PC-9 (cell line): ENCODE results near the gene RPL10A. TPM values are rescaled to one million over a fixed set of nuclear protein-coding genes. Genes with fewer than 3 reads are reported as not detected.

ENCODE experiments used
- BruUV-seq: library from RNA; stranded (reverse); fragments of 400-500 nt; replicated peaks from 2 replicates; lab custom pipeline; 2021; lab: Mats Ljungman, UMichigan
- CTCF ChIA-PET: fragments of 300-600 bp; sonication (Branson Sonifier 250); formaldehyde crosslinking; loops from one replicate; lab custom pipeline; 2022; ENCODE audit warnings: antibody characterized with exemption; lab: Charles Lee
- POLR2A ChIA-PET: fragments of 300-600 bp; sonication (Branson Sonifier 250); formaldehyde crosslinking; loops from one replicate; lab custom pipeline; 2022; ENCODE audit warnings: antibody characterized with exemption; ENCODE audit not compliant: unreplicated experiment; lab: Charles Lee
- DNase-seq, 2 experiments: peaks; one replicate each; pipeline versions ENCODE4 v3.0.0 to v3.0.0-alpha.2; 2015 to 2022; ENCODE audit warnings: mixed read lengths in 1 of 2
- H2AFZ ChIP-seq: fragments of 200-600 bp; sonication (generic); 2 replicates; pipeline ENCODE4 v1.8.1; 2017; ENCODE audit warnings: antibody characterized with exemption
- H3F3A ChIP-seq: fragments of 200-600 bp; sonication (generic); 2 replicates; pipeline ENCODE4 v1.8.1; 2017; ENCODE audit warnings: antibody characterized with exemption, mild to moderate bottlenecking, low read depth; ENCODE audit not compliant: insufficient read depth
- H3K27ac ChIP-seq: fragments of 200-600 bp; sonication (generic); 2 replicates; pipeline ENCODE4 v1.6.1; 2016; ENCODE audit warnings: mixed run types
- H3K27me3 ChIP-seq: fragments of 200-600 bp; sonication (generic); 2 replicates; pipeline ENCODE4 v1.6.1; 2016; ENCODE audit warnings: low read depth, mixed run types; ENCODE audit not compliant: insufficient read depth
- H3K36me3 ChIP-seq: fragments of 200-600 bp; sonication (generic); 2 replicates; pipeline ENCODE4 v1.6.1; 2016; ENCODE audit warnings: low read depth, mixed run types
- H3K4me1 ChIP-seq: fragments of 200-600 bp; sonication (generic); replicated peaks from 2 replicates; pipeline ENCODE4 v1.6.1; 2016; ENCODE audit warnings: mixed run types; ENCODE audit not compliant: insufficient read depth
- H3K4me2 ChIP-seq: fragments of 200-600 bp; sonication (generic); 2 replicates; pipeline ENCODE4 v1.6.1; 2017; ENCODE audit warnings: mixed run types
- H3K4me3 ChIP-seq: fragments of 200-600 bp; sonication (generic); 2 replicates; pipeline ENCODE4 v1.6.1; 2016; ENCODE audit warnings: mixed run types
- H3K79me2 ChIP-seq: fragments of 200-600 bp; sonication (generic); 2 replicates; pipeline ENCODE4 v1.6.1; 2017; ENCODE audit warnings: low read depth, mixed run types
- H3K9me2 ChIP-seq: fragments of 200-600 bp; sonication (generic); 2 replicates; pipeline ENCODE4 v1.8.1; 2017; ENCODE audit warnings: mild to moderate bottlenecking; ENCODE audit not compliant: insufficient read depth
- H3K9me3 ChIP-seq: fragments of 200-600 bp; sonication (generic); 2 replicates; pipeline ENCODE4 v1.8.1; 2016; ENCODE audit warnings: low read depth; ENCODE audit not compliant: insufficient read depth
- H4K20me1 ChIP-seq: fragments of 200-600 bp; sonication (generic); 2 replicates; pipeline ENCODE4 v1.8.1; 2017; ENCODE audit not compliant: insufficient read depth
- EZH2 ChIP-seq: fragments of 200-600 bp; sonication (generic); IDR thresholded peaks from 2 replicates; pipeline ENCODE4 v1.8.0; 2017; ENCODE audit warnings: antibody characterized with exemption, low read depth
- intact Hi-C: fragments of 100-400 bp; cut with micrococcal nuclease; formaldehyde crosslinking; loops from one replicate; pipeline ENCODE4 v1.10.0; 2022; ENCODE audit not compliant: unreplicated experiment
- total RNA-seq: library from RNA; stranded (reverse); gene quantifications from 2 replicates; pipeline ENCODE4 v1.2.3, GENCODE V29; 2021
- TF ChIP-seq, protein P1 (sequence below): fragments of 200-600 bp; sonication (generic); conservative IDR thresholded peaks from 2 replicates; pipeline ENCODE4 v1.6.1; 2017; ENCODE audit warnings: mixed run types, antibody characterized with exemption, mild to moderate bottlenecking, moderate library complexity

Gene RPL10A
- total RNA-seq, 1 experiment from 2014 or later, result 1,335 TPM

DNA sequence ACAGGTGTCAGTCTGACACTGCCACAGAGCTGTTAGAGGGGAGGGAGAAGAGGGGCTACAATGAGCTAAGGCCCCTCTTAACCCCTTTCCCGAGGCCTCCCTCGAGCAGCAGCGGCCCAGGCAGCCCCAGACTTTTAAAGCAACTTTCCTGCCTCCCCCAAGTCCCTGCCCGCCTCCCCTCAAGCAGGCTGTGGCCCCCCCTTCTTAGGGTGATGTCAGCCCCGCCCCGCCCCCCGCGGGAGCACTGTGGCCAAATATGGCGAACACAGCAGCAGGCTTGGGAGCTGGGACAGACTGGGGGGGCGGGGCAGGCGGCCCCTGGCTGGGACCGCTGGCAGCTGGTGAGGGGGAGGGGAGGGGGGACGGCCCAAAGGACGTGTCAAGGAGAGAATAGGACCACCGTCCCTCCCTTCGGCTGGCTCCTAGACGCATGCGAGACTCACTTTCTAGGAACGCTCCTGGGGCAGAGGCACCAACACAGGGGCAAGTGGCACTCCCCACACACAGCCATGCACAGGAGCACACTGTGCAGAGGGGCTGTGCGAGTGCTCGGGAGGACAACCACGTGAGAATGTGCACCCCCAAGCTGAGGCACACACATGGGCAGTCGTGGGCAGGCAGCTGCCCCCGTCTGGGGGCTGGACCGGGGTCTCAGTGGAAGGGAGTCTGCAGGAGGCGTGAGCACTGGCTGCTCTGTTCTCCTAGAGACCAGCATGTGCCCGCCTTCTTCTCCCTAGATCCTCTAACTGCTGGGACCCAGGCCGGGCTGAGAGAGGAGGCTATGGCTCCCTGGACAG, 22.0 kb downstream of the RPL10A start:
- Histone ChIP-seq H3K27me3 (no peaks in the 10 kb centered on the region), H3K27ac (no peak overlapping the region), H2AFZ (no peak overlapping the region), H3K4me1 (peaks cover 67% of the 10 kb centered on the region), H3K36me3 (no peaks in the 10 kb centered on the region), H3K9me3 (no peaks in the 10 kb centered on the region), H3K79me2 (peaks cover 76% of the 10 kb centered on the region), H3F3A (peaks cover 40% of the 10 kb centered on the region), H4K20me1 (peaks cover 18% of the 10 kb centered on the region; the same call in 1 of the 2 replicates), H3K9me2 (no peaks in the 10 kb centered on the region), H3K4me2 (no peak overlapping the region), H3K4me3 (no peak overlapping the region)
- DNase-seq, result no peak
- CTCF ChIA-PET, result no interaction called here
- no TSS peak for BruUV-seq
- POLR2A ChIA-PET, result no interaction called here
- intact Hi-C loops, result no loop called here
- no peak for TF ChIP-seq EZH2
- TF ChIP-seq, protein P1, sequence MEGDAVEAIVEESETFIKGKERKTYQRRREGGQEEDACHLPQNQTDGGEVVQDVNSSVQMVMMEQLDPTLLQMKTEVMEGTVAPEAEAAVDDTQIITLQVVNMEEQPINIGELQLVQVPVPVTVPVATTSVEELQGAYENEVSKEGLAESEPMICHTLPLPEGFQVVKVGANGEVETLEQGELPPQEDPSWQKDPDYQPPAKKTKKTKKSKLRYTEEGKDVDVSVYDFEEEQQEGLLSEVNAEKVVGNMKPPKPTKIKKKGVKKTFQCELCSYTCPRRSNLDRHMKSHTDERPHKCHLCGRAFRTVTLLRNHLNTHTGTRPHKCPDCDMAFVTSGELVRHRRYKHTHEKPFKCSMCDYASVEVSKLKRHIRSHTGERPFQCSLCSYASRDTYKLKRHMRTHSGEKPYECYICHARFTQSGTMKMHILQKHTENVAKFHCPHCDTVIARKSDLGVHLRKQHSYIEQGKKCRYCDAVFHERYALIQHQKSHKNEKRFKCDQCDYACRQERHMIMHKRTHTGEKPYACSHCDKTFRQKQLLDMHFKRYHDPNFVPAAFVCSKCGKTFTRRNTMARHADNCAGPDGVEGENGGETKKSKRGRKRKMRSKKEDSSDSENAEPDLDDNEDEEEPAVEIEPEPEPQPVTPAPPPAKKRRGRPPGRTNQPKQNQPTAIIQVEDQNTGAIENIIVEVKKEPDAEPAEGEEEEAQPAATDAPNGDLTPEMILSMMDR, result no peak

GRCh38 chr6:35490821-35491557, 22.8 kb downstream of the RPL10A start:
- Histone ChIP-seq H3K36me3 (no peaks in the 10 kb centered on the region), H3K4me3 (no peak overlapping the region), H4K20me1 (peaks cover 18% of the 10 kb centered on the region; the same call in 1 of the 2 replicates), H3K4me2 (peak overlapping the region; percentile 64), H3K9me3 (no peaks in the 10 kb centered on the region), H3K9me2 (no peaks in the 10 kb centered on the region), H3K79me2 (peaks cover 84% of the 10 kb centered on the region), H3K4me1 (peaks cover 65% of the 10 kb centered on the region), H3K27ac (no peak overlapping the region), H3K27me3 (no peaks in the 10 kb centered on the region), H3F3A (peaks cover 32% of the 10 kb centered on the region), H2AFZ (no peak overlapping the region)
- intact Hi-C loops, result no loop called here
- POLR2A ChIA-PET, result no interaction called here
- TF ChIP-seq, protein P1, result no peak
- TF ChIP-seq EZH2, result no peak
- BruUV-seq, result no TSS peak
- DNase-seq, result no peak
- CTCF ChIA-PET, result interaction anchor here (0.6 kb wide), 1 partner anchor 506 kb away, joined by 3 read pairs; no protein-coding TSS in a partner anchor

DNA sequence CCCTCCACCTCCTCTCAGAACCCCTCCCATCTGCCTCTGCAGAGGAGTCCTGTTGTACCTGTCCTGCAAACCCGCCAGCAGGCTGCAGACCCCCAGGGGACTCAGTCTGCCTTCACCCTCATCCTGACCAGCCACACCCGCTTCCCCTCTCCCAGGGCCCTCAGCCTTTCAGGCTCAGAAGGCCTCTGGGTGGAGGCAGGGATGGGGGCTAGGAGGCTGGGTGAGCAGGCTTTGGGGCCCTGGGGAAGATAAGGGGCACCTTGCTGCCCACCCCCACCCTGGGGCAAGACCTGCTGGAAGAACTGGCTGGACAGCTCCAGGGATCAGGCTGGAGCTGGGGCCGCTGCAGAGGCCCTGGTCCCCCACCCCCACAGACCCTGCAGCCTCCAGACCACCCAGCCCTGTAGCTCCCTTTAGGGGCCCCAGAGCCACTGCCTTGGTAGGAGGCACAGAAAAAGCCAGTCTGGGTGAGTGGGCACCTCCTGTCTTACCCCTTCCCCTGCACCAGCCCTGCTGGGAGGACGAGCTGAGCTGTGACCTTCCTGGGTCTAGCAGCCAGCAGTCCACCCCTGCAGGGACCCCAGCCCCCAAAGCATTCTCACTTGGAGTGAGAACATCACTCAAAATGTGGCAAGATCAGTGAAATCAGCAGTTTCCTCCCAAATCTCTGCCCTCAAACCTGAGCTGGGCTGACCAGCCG, 23.5 kb downstream of the RPL10A start:
- no peaks in the 10 kb centered on the region for H3K27me3 ChIP-seq
- H3K4me2 ChIP-seq, result peak overlapping the region; percentile 64
- H3K9me2 ChIP-seq, result no peaks in the 10 kb centered on the region
- no TSS peak for BruUV-seq
- H3K27ac ChIP-seq, result no peak overlapping the region
- peaks cover 27% of the 10 kb centered on the region for H3F3A ChIP-seq
- H4K20me1 ChIP-seq, result peaks cover 18% of the 10 kb centered on the region; the same call in 1 of the 2 replicates
- no peaks in the 10 kb centered on the region for H3K9me3 ChIP-seq
- POLR2A ChIA-PET, result no interaction called here
- H3K4me1 ChIP-seq, result peaks cover 59% of the 10 kb centered on the region
- no peak overlapping the region; the same call in 1 of the 2 replicates for H3K4me3 ChIP-seq
- H3K79me2 ChIP-seq, result peaks cover 83% of the 10 kb centered on the region
- CTCF ChIA-PET, result interaction anchor here (0.6 kb wide), 2 partner anchors 507 to 1634 kb away, joined by 3 to 4 read pairs; no protein-coding TSS in a partner anchor
- no peaks in the 10 kb centered on the region for H3K36me3 ChIP-seq
- TF ChIP-seq, protein P1, result no peak
- no peak for TF ChIP-seq EZH2
- DNase-seq, result peak in 1 of 2 experiments; percentile 60
- intact Hi-C loops, result no loop called here
- H2AFZ ChIP-seq, result no peak overlapping the region
